Measurements from ENCODE around the gene ZNF106.

The ZNF106 gene

GRCh38 chr15:42453826-42454225 lies 37.1 kb downstream of the ZNF106 start:
- Histone ChIP-seq H3K4me2 (ENCODE audit: low read length) (no peak overlapping the region), H4K8ac (ENCODE audit: low read depth, low read length) (no peak overlapping the region), H3K27me3 (ENCODE audit: insufficient read depth, low read length, poor library complexity) (no peaks in the 10 kb centered on the region), H4K5ac (ENCODE audit: low read length) (no peak overlapping the region), H3K56ac (ENCODE audit: low read length) (no peak overlapping the region), H3K23ac (ENCODE audit: low read length) (no peak overlapping the region), H2BK5ac (ENCODE audit: low read length) (no peak overlapping the region), H2BK120ac (ENCODE audit: low read depth, low read length) (no peak overlapping the region), H3K4me1 (ENCODE audit: control insufficient read depth, low read depth, low read length) (peaks cover 4% of the 10 kb centered on the region), H3K18ac (ENCODE audit: low read length) (no peak overlapping the region), H3K36me3 (ENCODE audit: control insufficient read depth, insufficient read depth, low read length) (peaks cover 3% of the 10 kb centered on the region), H3K4me3 (ENCODE audit: low read length) (no peak overlapping the region), H3K79me2 (ENCODE audit: control insufficient read depth, insufficient read depth, low read length) (no peaks in the 10 kb centered on the region), H3K79me1 (ENCODE audit: low read length) (no peaks in the 10 kb centered on the region), H3K27ac (ENCODE audit: low read depth, low read length) (no peak overlapping the region), H2AK5ac (ENCODE audit: low read length) (no peak overlapping the region), H3K9ac (ENCODE audit: low read length) (no peak overlapping the region), H2BK15ac (replicated peaks; ENCODE audit: low read depth) (no peak overlapping the region), H3K4ac (ENCODE audit: low read depth, low read length) (no peak overlapping the region)
- DNase-seq: no peak
- WGBS (ENCODE audit: extremely low coverage, insufficient coverage, low lambda C conversion rate): 100% methylated on average over 1 of the region's 3 CpGs

- Histone ChIP-seq H3K4me1 (ENCODE audit: control insufficient read depth, low read depth, low read length) (no peaks in the 10 kb centered on the region), H3K27me3 (ENCODE audit: insufficient read depth, low read length, poor library complexity) (no peaks in the 10 kb centered on the region), H2BK120ac (ENCODE audit: low read depth, low read length) (no peak overlapping the region), H3K4ac (ENCODE audit: low read depth, low read length) (no peak overlapping the region), H3K4me2 (ENCODE audit: low read length) (no peak overlapping the region), H2BK5ac (ENCODE audit: low read length) (no peak overlapping the region), H2BK15ac (replicated peaks; ENCODE audit: low read depth) (no peak overlapping the region), H4K5ac (ENCODE audit: low read length) (no peak overlapping the region), H3K9ac (ENCODE audit: low read length) (no peak overlapping the region), H3K56ac (ENCODE audit: low read length) (no peak overlapping the region), H4K8ac (ENCODE audit: low read depth, low read length) (no peak overlapping the region), H2AK5ac (ENCODE audit: low read length) (no peak overlapping the region), H3K79me2 (ENCODE audit: control insufficient read depth, insufficient read depth, low read length) (no peaks in the 10 kb centered on the region), H3K4me3 (ENCODE audit: low read length) (no peak overlapping the region), H3K18ac (ENCODE audit: low read length) (no peak overlapping the region), H3K27ac (ENCODE audit: low read depth, low read length) (no peak overlapping the region), H3K79me1 (ENCODE audit: low read length) (no peaks in the 10 kb centered on the region), H3K23ac (ENCODE audit: low read length) (no peak overlapping the region), H3K36me3 (ENCODE audit: control insufficient read depth, insufficient read depth, low read length) (peaks cover 3% of the 10 kb centered on the region)
- no CpG with 5 or more reads among the region's 4 CpGs for WGBS (ENCODE audit: extremely low coverage, insufficient coverage, low lambda C conversion rate)
- DNase-seq: no peak
These were observed 40.5 kb downstream of the ZNF106 start for GRCh38 chr15:42450425-42450790.

DNA sequence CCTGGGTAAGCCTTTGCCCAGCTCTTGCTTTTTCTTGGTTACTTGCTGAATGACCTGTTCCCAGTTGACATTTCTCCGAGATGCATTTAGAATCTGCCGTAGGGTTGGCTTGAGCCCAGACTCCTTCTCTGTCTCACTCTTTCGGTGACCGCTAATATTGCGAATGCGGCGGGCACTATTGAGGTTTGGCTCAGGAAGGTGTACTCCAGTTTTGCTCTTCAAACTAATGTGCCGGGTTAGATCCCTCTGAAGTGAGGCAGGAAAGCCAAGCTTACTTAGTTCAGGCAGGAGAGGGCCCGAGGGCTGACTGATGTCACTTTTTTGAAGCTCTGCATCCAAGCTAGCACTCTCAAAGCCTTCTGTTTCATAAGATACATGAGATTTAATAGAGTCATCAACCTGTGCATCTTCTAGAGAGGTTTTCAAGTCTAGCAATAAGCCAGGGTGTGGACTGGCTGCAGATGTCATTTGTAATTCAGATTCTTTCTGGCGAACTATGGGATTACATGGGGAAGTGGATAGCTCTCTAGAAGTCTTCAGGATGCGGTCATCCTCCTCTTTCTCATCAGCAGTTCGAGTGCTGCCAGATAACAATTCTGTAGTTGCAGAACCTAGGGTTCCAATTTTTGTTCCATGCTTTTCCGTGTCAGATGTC lies 41.0 kb downstream of the ZNF106 start:
- Histone ChIP-seq H3K27ac (ENCODE audit: low read depth, low read length) (no peak overlapping the region), H3K9ac (ENCODE audit: low read length) (no peak overlapping the region), H3K79me1 (ENCODE audit: low read length) (no peaks in the 10 kb centered on the region), H3K4me1 (ENCODE audit: control insufficient read depth, low read depth, low read length) (no peaks in the 10 kb centered on the region), H4K8ac (ENCODE audit: low read depth, low read length) (no peak overlapping the region), H3K4me3 (ENCODE audit: low read length) (no peak overlapping the region), H3K18ac (ENCODE audit: low read length) (no peak overlapping the region), H3K56ac (ENCODE audit: low read length) (no peak overlapping the region), H3K79me2 (ENCODE audit: control insufficient read depth, insufficient read depth, low read length) (no peaks in the 10 kb centered on the region), H3K4ac (ENCODE audit: low read depth, low read length) (no peak overlapping the region), H3K36me3 (ENCODE audit: control insufficient read depth, insufficient read depth, low read length) (peaks cover 3% of the 10 kb centered on the region), H2BK120ac (ENCODE audit: low read depth, low read length) (no peak overlapping the region), H2BK15ac (replicated peaks; ENCODE audit: low read depth) (no peak overlapping the region), H3K4me2 (ENCODE audit: low read length) (no peak overlapping the region), H2BK5ac (ENCODE audit: low read length) (no peak overlapping the region), H2AK5ac (ENCODE audit: low read length) (no peak overlapping the region), H4K5ac (ENCODE audit: low read length) (no peak overlapping the region), H3K27me3 (ENCODE audit: insufficient read depth, low read length, poor library complexity) (no peaks in the 10 kb centered on the region), H3K23ac (ENCODE audit: low read length) (no peak overlapping the region)
- no CpG with 5 or more reads among the region's 13 CpGs for WGBS (ENCODE audit: extremely low coverage, insufficient coverage, low lambda C conversion rate)
- no peak for DNase-seq

GRCh38 chr15:42448281-42448680 lies 42.7 kb downstream of the ZNF106 start:
- Histone ChIP-seq H3K56ac (ENCODE audit: low read length) (no peak overlapping the region), H2BK5ac (ENCODE audit: low read length) (no peak overlapping the region), H4K5ac (ENCODE audit: low read length) (no peak overlapping the region), H3K4me2 (ENCODE audit: low read length) (no peak overlapping the region), H3K4me3 (ENCODE audit: low read length) (no peak overlapping the region), H2AK5ac (ENCODE audit: low read length) (no peak overlapping the region), H4K8ac (ENCODE audit: low read depth, low read length) (no peak overlapping the region), H3K27me3 (ENCODE audit: insufficient read depth, low read length, poor library complexity) (no peaks in the 10 kb centered on the region), H2BK15ac (replicated peaks; ENCODE audit: low read depth) (no peak overlapping the region), H3K23ac (ENCODE audit: low read length) (no peak overlapping the region), H3K4me1 (ENCODE audit: control insufficient read depth, low read depth, low read length) (no peaks in the 10 kb centered on the region), H2BK120ac (ENCODE audit: low read depth, low read length) (no peak overlapping the region), H3K79me1 (ENCODE audit: low read length) (no peaks in the 10 kb centered on the region), H3K4ac (ENCODE audit: low read depth, low read length) (no peak overlapping the region), H3K9ac (ENCODE audit: low read length) (no peak overlapping the region), H3K36me3 (ENCODE audit: control insufficient read depth, insufficient read depth, low read length) (peaks cover 6% of the 10 kb centered on the region), H3K79me2 (ENCODE audit: control insufficient read depth, insufficient read depth, low read length) (no peaks in the 10 kb centered on the region), H3K18ac (ENCODE audit: low read length) (no peak overlapping the region), H3K27ac (ENCODE audit: low read depth, low read length) (no peak overlapping the region)
- no peak for DNase-seq
- no CpG with 5 or more reads among the region's 6 CpGs for WGBS (ENCODE audit: extremely low coverage, insufficient coverage, low lambda C conversion rate)

DNA sequence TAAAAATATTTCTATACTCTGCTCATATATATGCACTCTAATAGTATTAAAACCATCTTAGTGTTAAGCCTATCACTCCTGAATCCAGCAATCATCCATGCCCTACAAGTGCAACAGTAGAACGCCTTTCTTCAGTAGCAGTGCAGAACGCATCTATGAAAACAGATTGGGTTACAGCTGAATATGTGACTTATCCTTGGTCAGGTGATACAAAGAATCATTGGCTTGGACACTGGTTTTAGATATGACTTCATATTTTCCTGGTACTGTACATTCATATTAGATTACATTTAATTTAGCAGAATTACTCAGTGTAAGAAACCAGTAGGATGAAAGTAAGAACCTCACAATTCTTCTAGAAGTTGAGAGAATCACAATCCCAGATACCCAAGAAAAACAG lies 43.3 kb downstream of the ZNF106 start:
- Histone ChIP-seq H3K18ac (ENCODE audit: low read length) (no peak overlapping the region), H2BK15ac (replicated peaks; ENCODE audit: low read depth) (no peak overlapping the region), H3K36me3 (ENCODE audit: control insufficient read depth, insufficient read depth, low read length) (peaks cover 6% of the 10 kb centered on the region), H3K79me1 (ENCODE audit: low read length) (no peaks in the 10 kb centered on the region), H3K4me1 (ENCODE audit: control insufficient read depth, low read depth, low read length) (no peaks in the 10 kb centered on the region), H3K23ac (ENCODE audit: low read length) (no peak overlapping the region), H3K4me3 (ENCODE audit: low read length) (no peak overlapping the region), H2BK120ac (ENCODE audit: low read depth, low read length) (no peak overlapping the region), H3K4ac (ENCODE audit: low read depth, low read length) (no peak overlapping the region), H3K4me2 (ENCODE audit: low read length) (no peak overlapping the region), H3K9ac (ENCODE audit: low read length) (no peak overlapping the region), H4K8ac (ENCODE audit: low read depth, low read length) (no peak overlapping the region), H3K27ac (ENCODE audit: low read depth, low read length) (no peak overlapping the region), H2AK5ac (ENCODE audit: low read length) (no peak overlapping the region), H4K5ac (ENCODE audit: low read length) (no peak overlapping the region), H3K27me3 (ENCODE audit: insufficient read depth, low read length, poor library complexity) (no peaks in the 10 kb centered on the region), H3K56ac (ENCODE audit: low read length) (no peak overlapping the region), H3K79me2 (ENCODE audit: control insufficient read depth, insufficient read depth, low read length) (no peaks in the 10 kb centered on the region), H2BK5ac (ENCODE audit: low read length) (no peak overlapping the region)
- DNase-seq: no peak
- WGBS (ENCODE audit: extremely low coverage, insufficient coverage, low lambda C conversion rate): no CpG with 5 or more reads among the region's 2 CpGs

GRCh38 chr15:42445551-42445950 lies 45.4 kb downstream of the ZNF106 start:
- H2BK120ac ChIP-seq (ENCODE audit: low read depth, low read length): no peak overlapping the region
- no peak overlapping the region for H3K18ac ChIP-seq (ENCODE audit: low read length)
- no peaks in the 10 kb centered on the region for H3K4me1 ChIP-seq (ENCODE audit: control insufficient read depth, low read depth, low read length)
- H3K4me2 ChIP-seq (ENCODE audit: low read length): no peak overlapping the region
- no peak overlapping the region for H3K4ac ChIP-seq (ENCODE audit: low read depth, low read length)
- H3K27me3 ChIP-seq (ENCODE audit: insufficient read depth, low read length, poor library complexity): no peaks in the 10 kb centered on the region
- no peaks in the 10 kb centered on the region for H3K79me2 ChIP-seq (ENCODE audit: control insufficient read depth, insufficient read depth, low read length)
- H3K23ac ChIP-seq (ENCODE audit: low read length): no peak overlapping the region
- no peak overlapping the region for H3K4me3 ChIP-seq (ENCODE audit: low read length)
- no peak overlapping the region for H3K9ac ChIP-seq (ENCODE audit: low read length)
- no peak overlapping the region for H3K56ac ChIP-seq (ENCODE audit: low read length)
- no peak overlapping the region for H2BK15ac ChIP-seq (replicated peaks; ENCODE audit: low read depth)
- H2AK5ac ChIP-seq (ENCODE audit: low read length): no peak overlapping the region
- H3K36me3 ChIP-seq (ENCODE audit: control insufficient read depth, insufficient read depth, low read length): peaks cover 4% of the 10 kb centered on the region
- H4K5ac ChIP-seq (ENCODE audit: low read length): no peak overlapping the region
- no peaks in the 10 kb centered on the region for H3K79me1 ChIP-seq (ENCODE audit: low read length)
- no peak overlapping the region for H2BK5ac ChIP-seq (ENCODE audit: low read length)
- no peak for DNase-seq
- H4K8ac ChIP-seq (ENCODE audit: low read depth, low read length): no peak overlapping the region
- H3K27ac ChIP-seq (ENCODE audit: low read depth, low read length): no peak overlapping the region
